GM06990 (cell line): ENCODE data around the gene SECISBP2.

Source experiments
- DNase-seq: peaks from one replicate; pipeline ENCODE4 v3.0.0-alpha.2; 2011; ENCODE audit not compliant: insufficient read length; ENCODE audit errors: extremely low read depth
- H3K27me3 ChIP-seq: replicated peaks from 2 replicates; pipeline ENCODE4 v1.6.0; 2011; ENCODE audit warnings: low read length; ENCODE audit not compliant: control insufficient read depth, insufficient read depth
- H3K36me3 ChIP-seq: 2 replicates; pipeline ENCODE4 v1.5.1; 2011; ENCODE audit warnings: low read length; ENCODE audit not compliant: control insufficient read depth, insufficient read depth
- H3K4me3 ChIP-seq: replicated peaks from 2 replicates; pipeline ENCODE4 v1.5.1; 2011; ENCODE audit warnings: low read depth, mild to moderate bottlenecking, control low read depth, low read length
- CTCF ChIP-seq: IDR thresholded peaks from 2 replicates; pipeline ENCODE4 v1.5.1; 2011; ENCODE audit warnings: low read length, control low read depth, mild to moderate bottlenecking, inconsistent platforms; ENCODE audit not compliant: insufficient read depth, poor library complexity, severe bottlenecking

SECISBP2 gene

GRCh38 chr9:89395931-89396710 lies 77.8 kb downstream of the SECISBP2 start:
- DNase-seq, result no peak
- TF ChIP-seq CTCF, result no peak
- peaks cover 55% of the 10 kb centered on the region for H3K36me3 ChIP-seq
- no peaks in the 10 kb centered on the region for H3K27me3 ChIP-seq
- H3K4me3 ChIP-seq, result no peak overlapping the region

GRCh38 chr9:89397471-89397870 lies 79.2 kb downstream of the SECISBP2 start:
- no peak for DNase-seq
- H3K27me3 ChIP-seq, result no peaks in the 10 kb centered on the region
- TF ChIP-seq CTCF, result no peak
- no peak overlapping the region for H3K4me3 ChIP-seq
- peaks cover 54% of the 10 kb centered on the region for H3K36me3 ChIP-seq

GRCh38 chr9:89398621-89399020 lies 80.3 kb downstream of the SECISBP2 start:
- Histone ChIP-seq H3K36me3 (peaks cover 47% of the 10 kb centered on the region), H3K27me3 (no peaks in the 10 kb centered on the region), H3K4me3 (no peak overlapping the region)
- TF ChIP-seq CTCF, result no peak
- no peak for DNase-seq

- TF ChIP-seq CTCF, result no peak
- peak; percentile 40 for DNase-seq
- Histone ChIP-seq H3K36me3 (peaks cover 42% of the 10 kb centered on the region), H3K27me3 (no peaks in the 10 kb centered on the region), H3K4me3 (peak overlapping the region; percentile 30)
Measured at GRCh38 chr9:89400403-89401116, 82.3 kb downstream of the SECISBP2 start.

GRCh38 chr9:89402695-89403427 lies 84.6 kb downstream of the SECISBP2 start:
- DNase-seq, result no peak
- H3K27me3 ChIP-seq, result no peaks in the 10 kb centered on the region
- peaks cover 22% of the 10 kb centered on the region for H3K36me3 ChIP-seq
- TF ChIP-seq CTCF, result no peak
- no peak overlapping the region for H3K4me3 ChIP-seq
